K562 (cell line): ENCODE data around the gene AQP6. TPM values are rescaled to one million over a fixed set of nuclear protein-coding genes. Genes with fewer than 3 reads are reported as not detected.

Experiments used
- CBFA2T3 ChIP-seq: fragments of 450-650 bp; IDR thresholded peaks from 2 replicates; pipeline ENCODE4 v1.6.1; 2017
- DPF2 ChIP-seq: fragments of 450-650 bp; IDR thresholded peaks from 2 replicates; pipeline ENCODE4 v1.6.1; 2016
- HDAC1 ChIP-seq, 2 experiments: fragments of 450-650 bp; IDR thresholded peaks; 2 replicates each; pipeline ENCODE4 v1.6.1; 2016 to 2017; ENCODE audit warnings: inconsistent platforms in 1 of 2, mild to moderate bottlenecking in 1 of 2, moderate library complexity in 1 of 2
- HNRNPLL ChIP-seq: fragments of 200-400 bp; formaldehyde crosslinking; IDR thresholded peaks from 2 replicates; pipeline ENCODE4 v1.6.1; 2017; ENCODE audit warnings: low read length, low read depth, mild to moderate bottlenecking; ENCODE audit not compliant: poor library complexity, severe bottlenecking
- JUN ChIP-seq, 2 experiments: sonication (generic) in 1 of 2; formaldehyde crosslinking in 1 of 2; IDR thresholded peaks; 2 replicates each; pipeline versions ENCODE4 v1.6.1 to v1.8.0; 2012 to 2022; ENCODE audit warnings: borderline replicate concordance in 2 of 2, mild to moderate bottlenecking in 2 of 2, improper control_type of control experiment in 1 of 2, low read depth in 1 of 2, low read length in 1 of 2, missing genetic modification reagents in 1 of 2
- KLF16 ChIP-seq: IDR thresholded peaks from 2 replicates; pipeline ENCODE4 v1.6.1; 2016; ENCODE audit warnings: antibody characterized with exemption
- PHF20 ChIP-seq: fragments of 450-650 bp; IDR thresholded peaks from 2 replicates; pipeline ENCODE4 v1.6.1; 2018; ENCODE audit not compliant: partially characterized antibody
- PHF21A ChIP-seq: fragments of 450-650 bp; IDR thresholded peaks from 2 replicates; pipeline ENCODE4 v1.6.1; 2017; ENCODE audit warnings: low read depth, borderline replicate concordance
- PML ChIP-seq: IDR thresholded peaks from 2 replicates; pipeline ENCODE4 v1.6.1; 2012; ENCODE audit warnings: low read length, inconsistent platforms
- POLR2AphosphoS5 ChIP-seq: IDR thresholded peaks from 2 replicates; pipeline ENCODE4 v1.6.1; 2011; ENCODE audit warnings: mild to moderate bottlenecking, low read depth, low read length, moderate library complexity; ENCODE audit not compliant: control insufficient read depth, insufficient read depth
- RCOR1 ChIP-seq, 2 experiments: IDR thresholded peaks; 2 replicates each; pipeline ENCODE4 v1.6.1; 2012; ENCODE audit warnings: low read depth in 2 of 2, low read length in 2 of 2, borderline replicate concordance in 1 of 2, improper control_type of control experiment in 1 of 2
- RFX7 ChIP-seq: fragments of 250-450 bp; sonication (Bioruptor Pico); IDR thresholded peaks from 2 replicates; pipeline ENCODE4 v1.5.1; 2021; ENCODE audit warnings: mild to moderate bottlenecking
- RREB1 ChIP-seq: fragments of 250-450 bp; sonication (Bioruptor Pico); IDR thresholded peaks from 2 replicates; pipeline ENCODE4 v1.4.0; 2020
- STAT5B ChIP-seq: fragments of 250-450 bp; sonication (Bioruptor Pico); IDR thresholded peaks from 2 replicates; pipeline ENCODE4 v1.8.0; 2021; ENCODE audit warnings: mild to moderate bottlenecking, inconsistent platforms
- TCF3 ChIP-seq: sonication (generic); formaldehyde crosslinking; IDR thresholded peaks from 2 replicates; pipeline ENCODE4 v1.4.0; 2020; ENCODE audit warnings: mild to moderate bottlenecking, missing genetic modification reagents
- TCF7 ChIP-seq: sonication (generic); IDR thresholded peaks from 2 replicates; pipeline ENCODE4 v1.6.1; 2016; ENCODE audit warnings: antibody characterized with exemption, borderline replicate concordance
- TEAD4 ChIP-seq, 2 experiments: sonication (generic) in 1 of 2; formaldehyde crosslinking in 1 of 2; IDR thresholded peaks; 2 replicates each; pipeline versions ENCODE4 v1.6.1 to v1.8.0; 2012 to 2022; ENCODE audit warnings: borderline replicate concordance in 1 of 2, inconsistent platforms in 1 of 2, low read length in 1 of 2, mild to moderate bottlenecking in 1 of 2, missing genetic modification reagents in 1 of 2
- ZBTB11 ChIP-seq, 3 experiments: fragments of 200-800 bp in 1 of 3; fragments of 250-450 bp in 1 of 3; fragments of 450-650 bp in 1 of 3; sonication (Bioruptor Pico) in 1 of 3; sonication (Bioruptor generic) in 1 of 3; formaldehyde crosslinking in 1 of 3; IDR thresholded peaks; 2 replicates each; pipeline versions ENCODE4 v1.6.1 to v1.8.0; 2016 to 2022; ENCODE audit warnings: mild to moderate bottlenecking in 2 of 3, missing genetic modification characterization in 2 of 3, missing compliant biosample characterization in 1 of 3, moderate library complexity in 1 of 3
- ZNF586 ChIP-seq: fragments of 450-650 bp; formaldehyde crosslinking; conservative IDR thresholded peaks from 2 replicates; pipeline ENCODE4 v1.4.0; 2020; ENCODE audit warnings: mild to moderate bottlenecking, moderate library complexity
- polyA plus RNA-seq, 8 experiments: library from polyadenylated mRNA; depleted of rRNA in 4 of 8; stranded (reverse) in 5 of 8; unstranded in 3 of 8; fragments of >200 nt; fragmentation: Nextera tagmentation in 2 of 8; fragmentation: Illumina TruSeq in 1 of 8; extraction: Ambion mirVana in 2 of 8; extraction: Trizol in 1 of 8; gene quantifications; 2 replicates each; pipeline versions ENCODE4 v1.2.1 to v1.2.3, GENCODE V29; 2011 to 2014; ENCODE audit warnings: inconsistent platforms in 1 of 8, missing spikeins in 1 of 8
- total RNA-seq, 7 experiments: library from RNA; depleted of rRNA in 6 of 7; stranded (reverse); fragments of >200 nt in 6 of 7; fragmentation: Illumina TruSeq in 2 of 7; extraction: Trizol in 2 of 7; gene quantifications; 2 replicates each; pipeline versions ENCODE4 v1.2.1 to v1.2.3, GENCODE V29; 2011 to 2021; ENCODE audit warnings: low replicate concordance in 1 of 7

The AQP6 gene
- total and polyA plus RNA-seq, 9 of the 15 experiments (the other 6 are each of a cell fraction or from before 2014, with no cell fraction given) = 0.05 to 0.12 TPM; not detected in 7

DNA sequence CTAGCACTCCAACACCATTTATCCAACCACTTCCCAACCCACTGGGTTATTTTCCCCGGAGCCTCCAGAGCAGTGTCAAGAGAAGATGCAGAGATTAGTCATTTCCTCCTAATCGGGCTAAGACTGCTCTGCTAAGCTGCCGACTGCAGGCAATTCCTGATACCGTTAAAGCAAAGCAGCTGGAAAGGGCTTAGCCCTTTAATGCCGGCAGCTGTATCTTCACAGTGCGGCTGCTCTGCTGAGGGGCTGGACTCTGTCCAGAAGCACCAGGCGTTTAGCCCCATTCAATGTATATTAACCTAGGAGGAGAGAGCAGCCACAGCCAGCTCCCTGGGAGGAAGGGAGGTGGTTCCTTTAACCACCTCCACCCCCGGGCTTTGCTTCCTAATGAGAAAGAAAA, 11.1 kb downstream of the AQP6 start (continued):
- TF ChIP-seq ZBTB11 (CRISPR knock-in tag; IDR thresholded peaks at IDR 0.05) (peak in 1 of 3 experiments; percentile 22; a peak in 1 of 6 replicates), KLF16 (peak; percentile 84), POLR2AphosphoS5 (peak; percentile 82), TCF7 (no peak), PHF20 (no peak), RREB1 (no peak), ZNF586 (CRISPR knock-in tag) (no peak), PHF21A (peak; percentile 69; the same call in 1 of the 2 replicates), TCF3 (CRISPR knock-in tag) (peak; percentile 82), RFX7 (CRISPR knock-in tag) (no peak), DPF2 (peak; percentile 72), TEAD4 (IDR thresholded peaks at IDR 0.05; ENCODE audit: low read length) (peak; percentile 88), TEAD4 (CRISPR knock-in tag; IDR thresholded peaks at IDR 0.05; ENCODE audit: borderline replicate concordance) (no peak), CBFA2T3 (peak; percentile 93), PML (peak; percentile 55), RCOR1 (IDR thresholded peaks at IDR 0.05; ENCODE audit: borderline replicate concordance in 1 of 2, low read depth in 2 of 2, low read length in 2 of 2) (peak; percentile 48 to 86; a peak in 3 of 4 replicates), HNRNPLL (no peak), JUN (IDR thresholded peaks at IDR 0.05; ENCODE audit: borderline replicate concordance, low read depth, low read length) (no peak), JUN (CRISPR knock-in tag; IDR thresholded peaks at IDR 0.05; ENCODE audit: borderline replicate concordance) (no peak), STAT5B (no peak), HDAC1 (IDR thresholded peaks at IDR 0.05) (peak in 1 of 2 experiments; percentile 75; a peak in 1 of 4 replicates)
